Suprapubic skin (tissue), 3 donors: Measurements from ENCODE around the gene COL23A1.

ENCODE experiments used
- POLR2AphosphoS5 ChIP-seq, 3 donors: sonication (generic); formaldehyde crosslinking; IDR thresholded peaks; one replicate each; pipeline ENCODE4 v1.6.1; 2017; ENCODE audit warnings: antibody characterized with exemption in 3 of 3
- TF ChIP-seq, protein P1 (sequence below), 2 donors: fragments of 200-600 bp in 1 of 2; fragments of 450-650 bp in 1 of 2; sonication (generic) in 1 of 2; IDR thresholded peaks; one replicate each; pipeline ENCODE4 v1.5.1; 2016 to 2019; ENCODE audit warnings: antibody characterized with exemption in 2 of 2, mild to moderate bottlenecking in 1 of 2, moderate library complexity in 1 of 2

DNA sequence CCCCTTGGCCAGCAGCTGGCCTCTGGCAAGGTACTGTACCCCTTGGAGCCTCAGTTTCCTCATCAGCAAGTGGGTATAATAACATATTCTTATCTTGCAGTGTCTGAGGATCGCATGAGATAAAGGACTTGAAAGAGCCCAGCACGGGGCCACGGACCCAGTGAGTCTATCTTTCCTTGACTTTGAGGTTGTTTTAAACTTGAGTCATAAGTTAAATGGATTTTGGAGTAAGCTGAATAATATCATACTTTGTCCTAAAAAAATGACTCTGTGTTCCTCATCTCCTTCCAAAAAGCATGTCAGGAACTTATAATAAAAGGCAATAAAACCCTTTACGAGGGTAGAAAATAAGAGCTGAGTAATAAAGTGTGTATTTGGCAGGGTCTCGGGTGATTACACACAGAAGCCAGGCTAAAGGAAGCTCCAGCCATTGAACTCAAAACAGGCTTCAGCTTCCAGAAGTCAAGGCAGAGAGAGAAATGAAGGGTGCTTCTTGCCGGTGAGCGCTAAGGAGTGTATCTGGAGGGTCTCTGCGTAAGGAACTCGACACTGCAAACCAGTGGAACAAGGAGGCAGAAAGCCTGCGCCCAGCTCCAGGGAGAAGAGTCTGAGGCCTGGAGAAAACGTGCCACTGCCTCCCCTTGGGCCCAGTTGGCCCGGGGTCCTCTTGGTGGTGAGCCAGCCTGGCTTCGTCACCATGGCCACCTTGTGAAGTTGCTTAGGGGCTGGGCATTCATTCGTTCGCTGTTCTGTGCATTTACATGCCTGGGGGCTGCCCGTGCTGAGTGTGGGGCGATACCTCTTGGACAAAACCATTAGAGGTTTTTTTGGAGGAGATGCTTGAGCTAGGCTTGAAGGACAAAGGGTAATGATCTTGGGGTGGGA, 285.2 kb downstream of the COL23A1 start:
- TF ChIP-seq POLR2AphosphoS5 (IDR thresholded peaks at IDR 0.05), result no peak
- TF ChIP-seq, protein P1, sequence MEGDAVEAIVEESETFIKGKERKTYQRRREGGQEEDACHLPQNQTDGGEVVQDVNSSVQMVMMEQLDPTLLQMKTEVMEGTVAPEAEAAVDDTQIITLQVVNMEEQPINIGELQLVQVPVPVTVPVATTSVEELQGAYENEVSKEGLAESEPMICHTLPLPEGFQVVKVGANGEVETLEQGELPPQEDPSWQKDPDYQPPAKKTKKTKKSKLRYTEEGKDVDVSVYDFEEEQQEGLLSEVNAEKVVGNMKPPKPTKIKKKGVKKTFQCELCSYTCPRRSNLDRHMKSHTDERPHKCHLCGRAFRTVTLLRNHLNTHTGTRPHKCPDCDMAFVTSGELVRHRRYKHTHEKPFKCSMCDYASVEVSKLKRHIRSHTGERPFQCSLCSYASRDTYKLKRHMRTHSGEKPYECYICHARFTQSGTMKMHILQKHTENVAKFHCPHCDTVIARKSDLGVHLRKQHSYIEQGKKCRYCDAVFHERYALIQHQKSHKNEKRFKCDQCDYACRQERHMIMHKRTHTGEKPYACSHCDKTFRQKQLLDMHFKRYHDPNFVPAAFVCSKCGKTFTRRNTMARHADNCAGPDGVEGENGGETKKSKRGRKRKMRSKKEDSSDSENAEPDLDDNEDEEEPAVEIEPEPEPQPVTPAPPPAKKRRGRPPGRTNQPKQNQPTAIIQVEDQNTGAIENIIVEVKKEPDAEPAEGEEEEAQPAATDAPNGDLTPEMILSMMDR (IDR thresholded peaks at IDR 0.05), result no peak
